Dendritic cell treated with granulocyte-macrophage colony-stimulating factor and Interleukin-4, amounts not matched to agents 40 ng/mL and 50 ng/mL, for 4 days (primary cell): Measurements from ENCODE around the gene R3HDM4.
"Not testable (repeated sequence)": the region's sequence is repeated elsewhere in the genome, so short reads cannot be mapped to it uniquely, and the experiment has no call there.

Source experiments
- H3K27ac Mint-ChIP-seq: one replicate; pipeline ENCODE4 v1.8.0; 2022; ENCODE audit warnings: mild to moderate bottlenecking, mixed read lengths
- H3K27me3 Mint-ChIP-seq: one replicate; pipeline ENCODE4 v1.8.0; 2022; ENCODE audit warnings: mild to moderate bottlenecking, mixed read lengths
- H3K36me3 Mint-ChIP-seq: one replicate; pipeline ENCODE4 v1.8.0; 2022; ENCODE audit warnings: low read depth, mixed read lengths
- H3K4me1 Mint-ChIP-seq: one replicate; pipeline ENCODE4 v1.8.0; 2022; ENCODE audit warnings: low read depth, mixed read lengths
- H3K4me3 Mint-ChIP-seq: one replicate; pipeline ENCODE4 v1.8.0; 2022; ENCODE audit warnings: mild to moderate bottlenecking, moderate library complexity, mixed read lengths
- H3K9me3 Mint-ChIP-seq: one replicate; pipeline ENCODE4 v1.8.0; 2022; ENCODE audit warnings: mixed read lengths
- intact Hi-C: fragments of 100-400 bp; cut with micrococcal nuclease; formaldehyde crosslinking; loops from one replicate; pipeline ENCODE4 v1.15.0; 2022

The R3HDM4 gene

DNA sequence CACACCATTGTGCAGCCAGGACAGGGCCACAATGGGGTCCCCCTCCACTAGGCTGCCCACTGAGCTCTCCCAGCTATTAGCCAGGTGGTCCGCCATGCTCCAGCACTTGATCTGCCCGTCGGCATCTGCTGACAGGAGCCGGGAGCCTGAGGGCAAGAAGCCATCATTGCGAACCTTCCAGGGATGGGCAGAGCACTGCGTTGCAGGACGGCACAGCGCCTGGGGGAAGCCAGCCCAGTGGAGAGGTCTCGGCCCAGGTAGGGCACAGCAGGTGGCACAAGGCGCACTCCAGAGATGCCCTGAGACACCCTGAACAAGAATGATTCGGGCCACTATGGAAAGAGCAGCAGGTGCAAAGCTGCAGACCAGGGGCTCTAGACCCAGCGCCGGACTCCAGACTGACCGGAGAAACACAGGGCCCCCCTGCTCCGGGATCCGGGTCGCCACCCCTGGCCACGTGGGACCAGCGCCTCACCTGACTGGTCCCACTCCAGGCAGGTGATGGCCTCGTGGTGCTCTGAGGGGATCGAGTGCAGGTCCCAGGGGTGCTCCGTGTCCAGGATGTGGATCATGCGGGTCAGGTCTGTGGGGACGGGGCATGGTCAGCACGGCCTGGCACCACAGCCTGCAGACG, 23.2 kb downstream of the R3HDM4 start:
- Mint-ChIP-seq H3K27me3 (no peaks in the 10 kb centered on the region), H3K4me1 (peaks cover 24% of the 10 kb centered on the region), H3K9me3 (no peaks in the 10 kb centered on the region), H3K27ac (no peak overlapping the region), H3K4me3 (no peak overlapping the region), H3K36me3 (peaks cover 73% of the 10 kb centered on the region)
- intact Hi-C loops: no loop called here

- Mint-ChIP-seq H3K4me1 (peaks cover 24% of the 10 kb centered on the region), H3K27me3 (no peaks in the 10 kb centered on the region), H3K4me3 (no peak overlapping the region), H3K36me3 (peaks cover 83% of the 10 kb centered on the region), H3K9me3 (no peaks in the 10 kb centered on the region), H3K27ac (no peak overlapping the region)
- intact Hi-C loops: no loop called here
Measured at GRCh38 chr19:888581-889385, 24.2 kb downstream of the R3HDM4 start.

GRCh38 chr19:887599-887998, 25.4 kb downstream of the R3HDM4 start:
- intact Hi-C loops: no loop called here
- no peak overlapping the region for H3K4me3 Mint-ChIP-seq
- peaks cover 89% of the 10 kb centered on the region for H3K36me3 Mint-ChIP-seq
- H3K27me3 Mint-ChIP-seq: no peaks in the 10 kb centered on the region
- H3K4me1 Mint-ChIP-seq: peaks cover 24% of the 10 kb centered on the region
- H3K27ac Mint-ChIP-seq: no peak overlapping the region
- H3K9me3 Mint-ChIP-seq: no peaks in the 10 kb centered on the region

DNA sequence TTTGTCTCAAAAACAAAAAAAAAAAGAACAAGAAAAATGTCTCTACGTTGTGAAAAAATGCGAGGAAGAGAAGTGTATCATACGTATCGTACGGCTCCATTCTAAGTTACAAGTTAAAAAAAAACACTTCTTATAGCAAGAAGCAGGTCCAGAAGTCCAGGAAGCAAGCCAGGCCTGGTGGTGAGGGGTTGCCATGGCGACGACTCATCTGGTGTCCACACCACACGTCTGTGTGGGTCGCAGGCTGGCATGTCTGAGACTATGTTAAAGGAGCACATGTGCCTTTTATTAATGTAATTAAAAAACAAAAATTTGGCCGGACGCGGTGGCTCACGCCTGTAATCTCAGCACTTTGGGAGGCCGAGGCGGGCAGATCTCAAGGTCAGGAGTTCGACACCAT, 25.9 kb downstream of the R3HDM4 start:
- H3K4me1 Mint-ChIP-seq: peaks cover 20% of the 10 kb centered on the region
- intact Hi-C loops: no loop called here
- no peaks in the 10 kb centered on the region for H3K27me3 Mint-ChIP-seq
- H3K9me3 Mint-ChIP-seq: no peaks in the 10 kb centered on the region
- H3K27ac Mint-ChIP-seq: no peak overlapping the region
- peaks cover 94% of the 10 kb centered on the region for H3K36me3 Mint-ChIP-seq
- H3K4me3 Mint-ChIP-seq: no peak overlapping the region

DNA sequence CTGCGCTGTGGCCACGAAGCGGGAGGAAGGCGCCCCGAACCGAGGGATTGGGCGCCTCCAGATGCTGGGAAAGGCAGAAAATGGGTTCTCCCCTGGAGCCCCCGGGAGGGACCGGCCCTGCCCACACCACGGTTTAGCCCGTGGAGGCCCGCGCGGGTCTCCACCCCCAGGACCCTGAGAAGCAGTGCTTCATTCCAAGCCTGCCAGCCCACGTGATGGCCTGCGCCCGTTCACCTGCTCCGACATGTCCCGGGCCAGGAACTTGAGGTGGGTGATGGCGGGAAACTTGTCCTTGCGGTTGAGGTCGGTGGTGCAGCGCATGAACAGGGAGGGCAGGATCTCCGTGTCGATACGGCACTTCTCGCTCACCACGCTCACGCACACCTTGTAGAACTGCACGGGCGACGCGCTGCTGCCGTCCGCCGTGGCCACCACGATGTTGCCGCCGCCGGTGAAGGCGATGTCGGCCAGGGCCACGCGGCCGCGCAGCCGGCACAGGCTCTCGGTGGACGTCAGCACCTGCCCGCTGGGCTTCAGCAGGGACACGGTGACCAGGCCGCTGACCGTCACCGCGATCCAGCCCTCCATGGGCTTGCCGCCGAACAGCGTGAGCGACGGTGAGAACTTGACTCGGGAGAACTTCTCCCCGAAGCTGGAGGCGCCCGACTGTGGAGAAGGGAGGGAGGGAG, 27.3 kb downstream of the R3HDM4 start:
- intact Hi-C loops: no loop called here
- Mint-ChIP-seq H3K27ac (no peak overlapping the region), H3K36me3 (peaks cover 100% of the 10 kb centered on the region), H3K9me3 (no peaks in the 10 kb centered on the region), H3K4me1 (peaks cover 10% of the 10 kb centered on the region), H3K27me3 (no peaks in the 10 kb centered on the region), H3K4me3 (no peak overlapping the region)

GRCh38 chr19:884420-885211, 28.4 kb downstream of the R3HDM4 start:
- no peaks in the 10 kb centered on the region for H3K9me3 Mint-ChIP-seq
- H3K36me3 Mint-ChIP-seq: peaks cover 100% of the 10 kb centered on the region
- peaks cover 10% of the 10 kb centered on the region for H3K4me1 Mint-ChIP-seq
- no peak overlapping the region for H3K27ac Mint-ChIP-seq
- intact Hi-C loops: no loop called here
- no peaks in the 10 kb centered on the region for H3K27me3 Mint-ChIP-seq
- H3K4me3 Mint-ChIP-seq: no peak overlapping the region

DNA sequence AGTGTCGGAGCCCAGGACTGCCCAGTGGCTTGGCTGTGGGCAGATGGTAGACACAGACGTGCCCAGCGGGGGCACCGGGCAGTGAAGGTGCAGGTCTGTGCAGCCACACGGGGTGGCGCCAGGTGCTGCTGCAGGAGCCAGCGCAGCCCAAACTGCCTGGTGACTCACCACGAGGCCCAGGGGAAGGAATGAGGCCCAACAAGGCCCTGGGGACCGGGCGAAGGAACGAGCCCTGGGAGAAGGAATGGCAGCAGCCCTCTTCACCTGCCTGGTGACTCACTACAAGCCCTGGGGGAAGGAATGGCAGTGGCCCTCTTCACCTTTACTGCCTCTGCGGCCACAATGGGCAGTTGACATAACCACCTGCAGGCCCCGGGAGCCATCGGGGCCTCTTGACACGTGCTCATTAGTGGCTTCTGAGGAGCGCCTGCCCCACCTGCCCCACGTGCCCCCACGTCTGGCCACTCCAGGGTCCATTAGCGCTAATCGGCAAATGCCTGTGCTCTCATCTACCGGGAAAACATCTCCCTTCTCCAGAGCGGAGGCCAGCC, 29.3 kb downstream of the R3HDM4 start:
- peaks cover 100% of the 10 kb centered on the region for H3K36me3 Mint-ChIP-seq
- peaks cover 4% of the 10 kb centered on the region for H3K4me1 Mint-ChIP-seq
- no peaks in the 10 kb centered on the region for H3K9me3 Mint-ChIP-seq
- no peaks in the 10 kb centered on the region for H3K27me3 Mint-ChIP-seq
- intact Hi-C loops: no loop called here
- no peak overlapping the region for H3K27ac Mint-ChIP-seq
- H3K4me3 Mint-ChIP-seq: no peak overlapping the region

- H3K4me3 Mint-ChIP-seq: no peak overlapping the region
- H3K9me3 Mint-ChIP-seq: no peaks in the 10 kb centered on the region
- intact Hi-C loops: no loop called here
- no peak overlapping the region for H3K27ac Mint-ChIP-seq
- H3K4me1 Mint-ChIP-seq: no peaks in the 10 kb centered on the region
- peaks cover 100% of the 10 kb centered on the region for H3K36me3 Mint-ChIP-seq
- no peaks in the 10 kb centered on the region for H3K27me3 Mint-ChIP-seq
Measured at GRCh38 chr19:882871-883497, 30.0 kb downstream of the R3HDM4 start.

- Mint-ChIP-seq H3K9me3 (no peaks in the 10 kb centered on the region), H3K4me3 (no peak overlapping the region), H3K27me3 (no peaks in the 10 kb centered on the region), H3K27ac (no peak overlapping the region), H3K4me1 (no peaks in the 10 kb centered on the region), H3K36me3 (peaks cover 100% of the 10 kb centered on the region)
- intact Hi-C loops: no loop called here
Measured at GRCh38 chr19:881385-882071, 31.5 kb downstream of the R3HDM4 start.

GRCh38 chr19:879711-880438, 33.1 kb downstream of the R3HDM4 start:
- Mint-ChIP-seq H3K4me3 (no peak overlapping the region), H3K27me3 (no peaks in the 10 kb centered on the region), H3K4me1 (no peaks in the 10 kb centered on the region), H3K27ac (no peak overlapping the region), H3K36me3 (peaks cover 100% of the 10 kb centered on the region), H3K9me3 (no peaks in the 10 kb centered on the region)
- intact Hi-C loops: no loop called here

DNA sequence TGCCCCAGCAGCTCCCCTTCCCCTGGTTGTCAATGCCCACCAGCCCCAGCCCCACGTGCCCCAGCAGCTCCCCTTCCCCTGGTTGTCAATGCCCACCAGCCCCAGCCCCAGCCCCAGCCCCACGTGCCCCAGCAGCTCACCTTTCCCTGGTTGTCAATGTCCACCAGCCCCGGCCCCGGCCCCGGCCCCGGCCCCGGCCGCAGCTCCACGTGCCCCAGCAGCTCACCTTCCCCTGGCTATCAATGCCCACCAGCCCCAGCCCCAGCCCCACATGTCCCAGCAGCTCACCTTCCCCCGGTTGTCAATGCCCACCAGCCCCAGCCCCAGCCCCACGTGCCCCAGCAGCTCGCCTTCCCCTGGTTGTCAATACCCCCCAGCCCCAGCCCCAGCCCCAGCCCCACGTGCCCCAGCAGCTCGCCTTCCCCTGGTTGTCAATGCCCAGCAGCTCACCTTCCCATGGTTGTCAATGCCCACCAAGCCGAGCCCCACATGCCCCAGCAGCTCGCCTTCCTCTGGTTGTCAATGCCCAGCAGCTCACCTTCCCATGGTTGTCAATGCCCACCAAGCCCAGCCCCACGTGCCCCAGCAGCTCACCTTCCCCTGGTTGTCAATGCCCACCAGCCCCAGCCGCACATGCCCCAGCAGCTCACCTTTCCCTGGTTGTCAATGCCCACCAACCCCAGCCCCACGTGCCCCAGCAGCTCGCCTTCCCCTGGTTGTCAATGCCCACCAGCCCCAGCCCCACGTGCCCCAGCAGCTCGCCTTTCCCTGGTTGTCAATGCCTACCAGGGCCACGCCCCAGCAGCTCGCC, 34.1 kb downstream of the R3HDM4 start:
- H3K27me3 Mint-ChIP-seq, intact Hi-C loops, H3K4me3 Mint-ChIP-seq, H3K27ac Mint-ChIP-seq, H3K9me3 Mint-ChIP-seq, H3K4me1 Mint-ChIP-seq: not testable (repeated sequence)
- H3K36me3 Mint-ChIP-seq: peaks cover 100% of the 10 kb centered on the region
